Subcutaneous abdominal adipose tissue (tissue), 5 donors: Measurements from ENCODE around the gene KLF12.

Experiments
- H3K27ac ChIP-seq: one replicate; pipeline ENCODE4 v1.7.0; 2013; ENCODE audit warnings: low read depth, mild to moderate bottlenecking, inconsistent platforms, low read length, moderate library complexity
- H3K27me3 ChIP-seq, 5 donors: one replicate each; pipeline ENCODE4 v1.7.0; 2013; ENCODE audit warnings: low read length in 5 of 5, inconsistent platforms in 1 of 5; ENCODE audit not compliant: control insufficient read depth in 5 of 5, insufficient read depth in 4 of 5
- H3K36me3 ChIP-seq, 5 donors: one replicate each; pipeline ENCODE4 v1.7.0; 2013; ENCODE audit warnings: low read length in 5 of 5; ENCODE audit not compliant: control insufficient read depth in 5 of 5, insufficient read depth in 5 of 5
- H3K4me1 ChIP-seq, 5 donors: one replicate each; pipeline ENCODE4 v1.7.0; 2013; ENCODE audit warnings: low read length in 5 of 5, mild to moderate bottlenecking in 3 of 5, moderate library complexity in 1 of 5; ENCODE audit not compliant: control insufficient read depth in 5 of 5, insufficient read depth in 5 of 5
- H3K4me3 ChIP-seq, 5 donors: one replicate each; pipeline ENCODE4 v1.7.0; 2013; ENCODE audit warnings: low read length in 5 of 5, low read depth in 1 of 5
- H3K9ac ChIP-seq, 5 donors: one replicate each; pipeline ENCODE4 v1.7.0; 2013; ENCODE audit warnings: low read length in 5 of 5, mild to moderate bottlenecking in 4 of 5, moderate library complexity in 3 of 5
- H3K9me3 ChIP-seq, 5 donors: one replicate each; pipeline ENCODE4 v1.7.0; 2013; ENCODE audit warnings: low read length in 5 of 5; ENCODE audit not compliant: control insufficient read depth in 5 of 5
- donor health status: healthy.
- donor health status: healthy.
- donor health status: healthy.
- donor health status: healthy.
- donor health status: healthy.

Gene KLF12

GRCh38 chr13:74128156-74128767 lies 5.9 kb downstream of the KLF12 start:
- no peaks in the 10 kb centered on the region for H3K27me3 ChIP-seq
- no peaks in the 10 kb centered on the region for H3K9me3 ChIP-seq
- no peaks in the 10 kb centered on the region for H3K36me3 ChIP-seq
- H3K27ac ChIP-seq = no peak overlapping the region
- no peak overlapping the region for H3K9ac ChIP-seq
- H3K4me3 ChIP-seq = no peak overlapping the region
- peaks cover 0 to 28% (median 19%) of the 10 kb centered on the region in 5 donors for H3K4me1 ChIP-seq

GRCh38 chr13:74118328-74118727 lies 15.9 kb downstream of the KLF12 start:
- no peaks in the 10 kb centered on the region for H3K27me3 ChIP-seq
- no peak overlapping the region for H3K27ac ChIP-seq
- H3K9me3 ChIP-seq = peaks cover 6 to 19% (median 10%) of the 10 kb centered on the region in 5 donors
- no peak overlapping the region for H3K9ac ChIP-seq
- H3K36me3 ChIP-seq = no peaks in the 10 kb centered on the region
- no peaks in the 10 kb centered on the region for H3K4me1 ChIP-seq
- H3K4me3 ChIP-seq = no peak overlapping the region

GRCh38 chr13:74117207-74117705 lies 16.9 kb downstream of the KLF12 start:
- Histone ChIP-seq H3K9me3 (peaks cover 6 to 19% (median 10%) of the 10 kb centered on the region in 5 donors), H3K27ac (no peak overlapping the region), H3K4me3 (no peak overlapping the region)

GRCh38 chr13:74115133-74115532 lies 19.1 kb downstream of the KLF12 start:
- no peaks in the 10 kb centered on the region for H3K4me1 ChIP-seq
- H3K36me3 ChIP-seq = no peaks in the 10 kb centered on the region
- no peak overlapping the region for H3K9ac ChIP-seq

More at GRCh38 chr13:74117207-74117705, 16.9 kb downstream of the KLF12 start:
- no peaks in the 10 kb centered on the region for H3K36me3 ChIP-seq
- no peaks in the 10 kb centered on the region for H3K4me1 ChIP-seq
- H3K27me3 ChIP-seq = no peaks in the 10 kb centered on the region
- H3K9ac ChIP-seq = no peak overlapping the region

GRCh38 chr13:74114641-74115040 lies 19.6 kb downstream of the KLF12 start:
- no peaks in the 10 kb centered on the region for H3K4me1 ChIP-seq
- H3K27ac ChIP-seq = no peak overlapping the region
- H3K36me3 ChIP-seq = no peaks in the 10 kb centered on the region
- H3K4me3 ChIP-seq = no peak overlapping the region
- peaks cover 6 to 12% (median 9%) of the 10 kb centered on the region in 5 donors for H3K9me3 ChIP-seq
- H3K9ac ChIP-seq = no peak overlapping the region
- no peaks in the 10 kb centered on the region for H3K27me3 ChIP-seq

More at GRCh38 chr13:74115133-74115532, 19.1 kb downstream of the KLF12 start:
- Histone ChIP-seq H3K27ac (no peak overlapping the region), H3K9me3 (peaks cover 6 to 15% (median 10%) of the 10 kb centered on the region in 5 donors), H3K4me3 (no peak overlapping the region), H3K27me3 (no peaks in the 10 kb centered on the region)

- H3K27ac ChIP-seq = no peak overlapping the region
- peaks cover 1 to 8% (median 6%) of the 10 kb centered on the region in 5 donors for H3K9me3 ChIP-seq
These were observed 20.0 kb downstream of the KLF12 start for GRCh38 chr13:74114202-74114601.

GRCh38 chr13:74111901-74112824 lies 22.0 kb downstream of the KLF12 start:
- no peak overlapping the region for H3K27ac ChIP-seq

More at GRCh38 chr13:74114202-74114601, 20.0 kb downstream of the KLF12 start:
- Histone ChIP-seq H3K4me1 (no peaks in the 10 kb centered on the region), H3K27me3 (no peaks in the 10 kb centered on the region), H3K9ac (no peak overlapping the region), H3K36me3 (no peaks in the 10 kb centered on the region), H3K4me3 (no peak overlapping the region)

GRCh38 chr13:74111399-74111798 lies 22.8 kb downstream of the KLF12 start:
- no peaks in the 10 kb centered on the region for H3K9me3 ChIP-seq
- H3K4me1 ChIP-seq = no peaks in the 10 kb centered on the region
- no peaks in the 10 kb centered on the region for H3K27me3 ChIP-seq
- H3K27ac ChIP-seq = no peak overlapping the region
- H3K4me3 ChIP-seq = no peak overlapping the region
- no peak overlapping the region for H3K9ac ChIP-seq
- no peaks in the 10 kb centered on the region for H3K36me3 ChIP-seq

More at GRCh38 chr13:74111901-74112824, 22.0 kb downstream of the KLF12 start:
- Histone ChIP-seq H3K27me3 (no peaks in the 10 kb centered on the region), H3K36me3 (no peaks in the 10 kb centered on the region), H3K9ac (no peak overlapping the region), H3K4me3 (no peak overlapping the region), H3K4me1 (no peaks in the 10 kb centered on the region), H3K9me3 (no peaks in the 10 kb centered on the region)

- peaks cover 0 to 1% (median 0%) of the 10 kb centered on the region in 5 donors for H3K4me1 ChIP-seq
- H3K36me3 ChIP-seq = no peaks in the 10 kb centered on the region
- H3K9ac ChIP-seq = no peak overlapping the region
- H3K9me3 ChIP-seq = no peaks in the 10 kb centered on the region
- H3K4me3 ChIP-seq = no peak overlapping the region
- H3K27ac ChIP-seq = no peak overlapping the region
- no peaks in the 10 kb centered on the region for H3K27me3 ChIP-seq
These were observed 24.2 kb downstream of the KLF12 start for GRCh38 chr13:74110053-74110452.

GRCh38 chr13:74107598-74107997 lies 26.6 kb downstream of the KLF12 start:
- Histone ChIP-seq H3K9ac (no peak overlapping the region), H3K36me3 (no peaks in the 10 kb centered on the region), H3K4me3 (no peak overlapping the region), H3K27me3 (no peaks in the 10 kb centered on the region), H3K9me3 (no peaks in the 10 kb centered on the region), H3K27ac (no peak overlapping the region), H3K4me1 (peaks cover 0 to 5% (median 0%) of the 10 kb centered on the region in 5 donors)
